Measurements from ENCODE around the gene WDFY1. TPM values are rescaled to one million over a fixed set of nuclear protein-coding genes. Genes with fewer than 3 reads are reported as not detected.

WDFY1 gene
- total RNA-seq, 1 donor from 2014 or later = 92.7 TPM

DNA sequence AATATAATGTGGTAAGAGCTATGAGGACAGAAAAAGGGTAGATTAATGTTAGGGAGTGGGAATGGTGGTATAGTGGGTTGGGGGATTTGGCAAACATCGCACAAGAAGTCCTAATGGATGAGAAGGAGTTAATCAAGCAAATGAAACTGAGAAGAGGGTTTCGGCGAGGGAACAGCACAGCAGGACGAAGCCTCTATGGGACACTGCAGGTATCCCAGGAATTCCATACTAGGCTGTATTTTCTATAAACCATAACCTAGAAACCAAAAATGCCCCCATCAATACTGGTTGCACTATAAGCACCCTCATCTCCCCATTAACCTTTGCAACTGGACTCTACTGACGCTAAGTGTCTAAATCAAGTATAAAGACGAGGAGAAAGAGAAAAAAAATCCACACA is 10.3 kb downstream of the WDFY1 start:
- DNase-seq (ENCODE audit: low read depth) (no peak), FAIRE-seq (no peak)
- TF ChIP-seq, protein P1, sequence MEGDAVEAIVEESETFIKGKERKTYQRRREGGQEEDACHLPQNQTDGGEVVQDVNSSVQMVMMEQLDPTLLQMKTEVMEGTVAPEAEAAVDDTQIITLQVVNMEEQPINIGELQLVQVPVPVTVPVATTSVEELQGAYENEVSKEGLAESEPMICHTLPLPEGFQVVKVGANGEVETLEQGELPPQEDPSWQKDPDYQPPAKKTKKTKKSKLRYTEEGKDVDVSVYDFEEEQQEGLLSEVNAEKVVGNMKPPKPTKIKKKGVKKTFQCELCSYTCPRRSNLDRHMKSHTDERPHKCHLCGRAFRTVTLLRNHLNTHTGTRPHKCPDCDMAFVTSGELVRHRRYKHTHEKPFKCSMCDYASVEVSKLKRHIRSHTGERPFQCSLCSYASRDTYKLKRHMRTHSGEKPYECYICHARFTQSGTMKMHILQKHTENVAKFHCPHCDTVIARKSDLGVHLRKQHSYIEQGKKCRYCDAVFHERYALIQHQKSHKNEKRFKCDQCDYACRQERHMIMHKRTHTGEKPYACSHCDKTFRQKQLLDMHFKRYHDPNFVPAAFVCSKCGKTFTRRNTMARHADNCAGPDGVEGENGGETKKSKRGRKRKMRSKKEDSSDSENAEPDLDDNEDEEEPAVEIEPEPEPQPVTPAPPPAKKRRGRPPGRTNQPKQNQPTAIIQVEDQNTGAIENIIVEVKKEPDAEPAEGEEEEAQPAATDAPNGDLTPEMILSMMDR (IDR thresholded peaks at IDR 0.05; ENCODE audit: insufficient read depth, low read length, severe bottlenecking) = no peak
- Histone ChIP-seq H3K4me3 (ENCODE audit: low read depth, low read length) (no peak overlapping the region), H3K36me3 (ENCODE audit: control insufficient read depth, insufficient read depth, low read length) (no peaks in the 10 kb centered on the region), H3K27me3 (ENCODE audit: control insufficient read depth, insufficient read depth, low read length) (no peaks in the 10 kb centered on the region)

DNA sequence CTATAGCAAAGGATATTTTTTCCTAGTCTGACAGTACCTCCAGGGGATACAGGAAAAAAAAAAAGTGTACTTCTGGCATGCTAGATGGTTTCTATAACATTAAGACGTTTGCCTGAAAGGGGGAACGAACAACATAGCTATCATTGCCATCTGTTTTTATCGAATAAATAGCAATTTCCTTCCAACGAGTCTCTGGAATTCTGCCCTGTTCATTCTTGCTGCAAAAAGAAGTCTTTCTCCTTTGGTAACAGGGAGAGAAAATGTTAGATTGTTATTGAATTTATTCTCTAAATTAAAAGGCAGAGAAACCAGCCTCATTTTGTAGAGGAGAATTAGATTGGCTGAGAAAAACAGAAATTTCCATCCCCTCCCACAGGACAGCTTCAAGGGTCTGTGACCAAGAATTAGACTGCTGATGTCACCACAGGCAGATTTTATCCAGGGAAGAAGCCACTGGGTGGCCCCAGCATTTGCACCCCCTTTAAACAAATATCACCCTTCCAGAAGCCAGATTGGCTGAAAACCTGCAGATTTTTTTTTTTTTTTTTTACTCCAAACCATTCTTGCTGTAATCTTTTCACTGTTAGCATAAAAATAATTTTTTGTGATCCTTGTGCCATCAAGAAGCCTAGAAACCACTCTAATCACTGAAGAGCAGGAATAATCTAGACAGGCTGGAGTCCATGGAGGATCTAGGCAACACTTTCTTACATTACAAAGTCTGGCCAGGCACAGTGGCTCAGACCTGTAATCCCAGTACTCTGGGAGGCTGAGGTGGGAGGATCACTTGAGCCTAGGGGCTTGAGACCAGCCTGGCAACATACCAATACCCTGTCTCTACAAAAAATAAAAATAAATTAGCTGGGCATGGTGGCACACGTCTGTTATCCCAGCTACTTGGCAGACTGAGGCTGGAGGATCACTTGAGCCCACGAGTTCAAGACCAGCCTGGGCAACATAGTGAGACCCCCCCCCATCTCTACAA is 12.0 kb downstream of the WDFY1 start:
- FAIRE-seq (no peak), DNase-seq (ENCODE audit: low read depth) (no peak)
- no peaks in the 10 kb centered on the region for H3K27me3 ChIP-seq (ENCODE audit: control insufficient read depth, insufficient read depth, low read length)
- TF ChIP-seq, protein P1 (IDR thresholded peaks at IDR 0.05; ENCODE audit: insufficient read depth, low read length, severe bottlenecking) = no peak
- no peaks in the 10 kb centered on the region for H3K36me3 ChIP-seq (ENCODE audit: control insufficient read depth, insufficient read depth, low read length)
- no peak overlapping the region for H3K4me3 ChIP-seq (ENCODE audit: low read depth, low read length)

DNA sequence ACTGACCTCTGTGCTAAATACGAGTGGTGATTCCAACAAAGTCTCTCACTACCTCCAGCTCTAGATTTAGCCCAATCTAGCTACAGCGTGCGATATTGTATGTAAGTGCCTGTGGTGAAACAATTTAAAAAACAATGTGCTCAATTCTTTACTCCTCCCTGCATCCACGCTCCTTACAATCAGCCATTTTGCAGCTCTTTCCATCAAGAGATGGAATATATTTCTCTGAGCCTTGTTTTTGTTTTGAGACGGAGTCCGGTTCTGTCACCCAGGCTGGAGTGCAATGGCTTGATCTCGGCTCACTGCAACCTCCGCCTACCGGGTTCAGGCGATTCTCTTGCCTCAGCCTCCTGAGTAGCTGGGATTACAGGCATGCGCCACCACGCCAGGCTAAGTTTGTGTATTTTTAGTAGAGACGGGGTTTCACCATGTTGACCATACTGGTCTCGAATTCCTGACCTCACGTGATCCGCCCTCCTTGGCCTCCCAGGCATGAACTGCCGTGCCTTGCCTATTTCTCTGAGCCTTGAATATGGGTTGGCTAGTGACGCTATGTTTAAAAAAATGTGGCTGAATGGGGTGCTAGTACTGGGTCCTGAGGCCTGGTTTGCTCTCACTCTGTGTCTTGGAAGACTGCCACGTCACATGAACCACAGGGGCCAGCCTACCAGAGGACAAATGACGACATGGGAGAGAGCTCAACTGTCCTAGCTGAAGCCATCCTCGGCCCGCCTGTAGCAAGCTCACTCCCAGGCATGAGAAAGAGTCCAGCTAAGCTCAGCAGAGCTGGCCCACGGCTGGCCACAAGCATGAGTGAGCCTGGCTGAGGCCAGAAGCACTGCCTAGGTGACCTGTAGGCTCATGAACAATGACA is 14.8 kb downstream of the WDFY1 start:
- no peak overlapping the region for H3K4me3 ChIP-seq (ENCODE audit: low read depth, low read length)
- TF ChIP-seq, protein P1 (IDR thresholded peaks at IDR 0.05; ENCODE audit: insufficient read depth, low read length, severe bottlenecking) = no peak
- H3K36me3 ChIP-seq (ENCODE audit: control insufficient read depth, insufficient read depth, low read length) = no peaks in the 10 kb centered on the region
- no peaks in the 10 kb centered on the region for H3K27me3 ChIP-seq (ENCODE audit: control insufficient read depth, insufficient read depth, low read length)
- no peak for FAIRE-seq
- no peak for DNase-seq (ENCODE audit: low read depth)

DNA sequence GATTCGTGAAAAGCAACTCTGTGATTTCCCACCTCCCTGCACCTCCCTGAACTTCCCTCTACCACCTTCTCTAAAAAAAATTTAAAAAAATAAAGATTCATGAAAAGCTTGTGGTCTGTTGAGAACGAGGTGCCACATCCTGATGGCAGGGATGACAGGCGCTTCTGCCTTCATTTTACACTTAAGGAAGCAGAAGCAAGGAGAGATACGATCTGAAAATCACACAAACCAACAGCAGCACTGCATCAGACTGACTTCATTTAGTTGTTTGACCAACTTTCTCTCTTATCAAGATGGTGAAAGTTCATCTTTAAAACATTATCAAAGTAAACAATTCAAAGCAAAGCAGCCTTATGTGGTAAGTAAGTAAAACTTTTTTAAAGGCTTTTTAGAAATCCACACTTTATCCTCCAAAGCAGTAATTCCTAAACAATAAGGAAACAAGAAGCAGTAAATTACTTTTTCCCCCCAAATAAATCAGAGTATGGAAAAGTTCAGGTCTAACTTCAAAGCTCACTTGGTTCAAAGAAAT is 15.5 kb downstream of the WDFY1 start:
- H3K36me3 ChIP-seq (ENCODE audit: control insufficient read depth, insufficient read depth, low read length) = no peaks in the 10 kb centered on the region
- FAIRE-seq = no peak
- TF ChIP-seq, protein P1 (IDR thresholded peaks at IDR 0.05; ENCODE audit: insufficient read depth, low read length, severe bottlenecking) = no peak
- no peak overlapping the region for H3K4me3 ChIP-seq (ENCODE audit: low read depth, low read length)
- no peak for DNase-seq (ENCODE audit: low read depth)
- H3K27me3 ChIP-seq (ENCODE audit: control insufficient read depth, insufficient read depth, low read length) = no peaks in the 10 kb centered on the region

DNA sequence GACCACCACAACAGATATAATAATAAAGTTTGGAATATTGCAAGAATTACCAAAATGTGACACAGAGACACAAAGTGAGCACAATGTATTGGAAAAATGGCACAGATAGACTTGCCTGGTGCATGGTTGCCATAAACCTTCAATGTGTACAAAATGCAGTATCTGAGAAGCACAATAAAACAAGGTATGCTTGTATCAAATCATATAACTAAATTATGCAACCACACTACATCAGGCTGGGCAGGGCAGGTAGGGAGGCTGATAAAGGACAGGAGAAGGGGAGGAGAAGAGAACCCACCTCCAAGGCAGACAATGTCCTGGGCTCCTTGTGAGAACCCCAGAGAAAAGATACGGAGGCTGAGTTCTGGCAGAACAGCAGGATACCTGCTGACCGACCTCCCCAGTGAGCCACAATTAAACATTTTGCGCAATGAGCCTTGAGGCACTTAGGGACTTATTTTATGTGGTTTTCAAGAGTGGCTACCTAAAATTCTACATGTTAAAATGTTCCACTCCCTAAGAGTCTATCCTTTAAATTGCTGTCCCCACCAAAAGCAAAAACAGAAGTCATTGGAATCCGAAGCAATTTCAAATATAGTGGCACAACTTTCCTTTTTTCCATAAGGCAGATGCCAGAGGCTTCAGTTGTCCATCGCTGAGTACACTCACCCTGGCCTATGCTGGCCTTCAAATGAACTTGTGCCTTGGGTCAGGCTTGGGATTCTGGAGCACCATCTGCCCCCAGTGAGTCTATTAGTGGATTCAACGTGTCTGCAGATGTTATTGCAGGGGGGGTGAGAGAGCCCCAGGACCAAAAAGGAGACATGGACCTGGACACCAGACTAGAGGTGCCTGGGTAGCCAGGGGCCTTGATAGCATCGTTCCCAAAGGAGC is 16.8 kb downstream of the WDFY1 start:
- DNase-seq (ENCODE audit: low read depth) = no peak
- Histone ChIP-seq H3K36me3 (ENCODE audit: control insufficient read depth, insufficient read depth, low read length) (no peaks in the 10 kb centered on the region), H3K4me3 (ENCODE audit: low read depth, low read length) (no peak overlapping the region), H3K27me3 (ENCODE audit: control insufficient read depth, insufficient read depth, low read length) (no peaks in the 10 kb centered on the region)
- no peak for FAIRE-seq
- TF ChIP-seq, protein P1 (IDR thresholded peaks at IDR 0.05; ENCODE audit: insufficient read depth, low read length, severe bottlenecking) = no peak

Data from bronchial epithelial cell (primary cell).